Fibroblast of mammary gland (primary cell): ENCODE measurements around the gene IRF1.

Experiments
- DNase-seq: peaks from one replicate; pipeline ENCODE4 v3.0.0-alpha.2; 2010; ENCODE audit warnings: low read depth
- H3K4me3 ChIP-seq: 2 replicates; pipeline ENCODE4 v1.5.1; 2011; ENCODE audit warnings: low read depth, mild to moderate bottlenecking, low read length, moderate library complexity; ENCODE audit not compliant: control insufficient read depth
- TF ChIP-seq, protein P1 (sequence below): conservative IDR thresholded peaks from 2 replicates; pipeline ENCODE4 v1.5.1; 2011; ENCODE audit warnings: low read depth, low read length, inconsistent platforms; ENCODE audit not compliant: control insufficient read depth, insufficient read depth

The IRF1 gene

DNA sequence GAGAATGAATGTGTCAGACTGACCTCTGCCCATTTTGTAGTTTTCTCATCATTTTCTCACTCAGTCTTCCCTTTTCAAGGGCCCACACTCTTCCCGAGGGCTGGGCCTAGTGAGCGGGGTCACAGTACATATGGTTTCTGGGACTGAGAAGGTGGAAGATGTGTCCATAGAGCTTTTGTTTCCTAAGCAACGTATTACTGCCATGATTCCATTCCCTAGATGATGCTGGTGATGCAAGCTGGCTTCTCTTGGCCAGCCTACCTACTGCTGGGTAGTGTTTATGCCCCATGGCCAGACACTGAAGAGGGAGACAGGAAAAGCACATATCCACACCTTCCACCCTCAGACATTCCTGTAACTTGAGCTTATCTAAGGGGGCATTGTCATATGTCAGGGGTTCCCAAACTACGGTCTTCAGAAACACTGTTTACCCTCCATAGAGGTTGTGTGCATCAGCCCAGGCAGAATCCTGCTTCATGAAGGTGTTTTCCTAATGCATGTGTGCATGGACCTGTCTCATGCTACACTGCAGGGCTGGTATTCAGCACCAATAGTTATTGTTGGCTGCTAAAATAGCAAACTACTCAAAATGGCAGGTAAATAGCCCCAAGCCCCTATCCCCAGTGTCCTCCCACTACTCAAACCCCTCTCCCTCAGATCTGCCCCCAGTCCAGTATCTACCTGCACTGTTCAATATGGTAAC, 9.5 kb downstream of the IRF1 start:
- TF ChIP-seq, protein P1, sequence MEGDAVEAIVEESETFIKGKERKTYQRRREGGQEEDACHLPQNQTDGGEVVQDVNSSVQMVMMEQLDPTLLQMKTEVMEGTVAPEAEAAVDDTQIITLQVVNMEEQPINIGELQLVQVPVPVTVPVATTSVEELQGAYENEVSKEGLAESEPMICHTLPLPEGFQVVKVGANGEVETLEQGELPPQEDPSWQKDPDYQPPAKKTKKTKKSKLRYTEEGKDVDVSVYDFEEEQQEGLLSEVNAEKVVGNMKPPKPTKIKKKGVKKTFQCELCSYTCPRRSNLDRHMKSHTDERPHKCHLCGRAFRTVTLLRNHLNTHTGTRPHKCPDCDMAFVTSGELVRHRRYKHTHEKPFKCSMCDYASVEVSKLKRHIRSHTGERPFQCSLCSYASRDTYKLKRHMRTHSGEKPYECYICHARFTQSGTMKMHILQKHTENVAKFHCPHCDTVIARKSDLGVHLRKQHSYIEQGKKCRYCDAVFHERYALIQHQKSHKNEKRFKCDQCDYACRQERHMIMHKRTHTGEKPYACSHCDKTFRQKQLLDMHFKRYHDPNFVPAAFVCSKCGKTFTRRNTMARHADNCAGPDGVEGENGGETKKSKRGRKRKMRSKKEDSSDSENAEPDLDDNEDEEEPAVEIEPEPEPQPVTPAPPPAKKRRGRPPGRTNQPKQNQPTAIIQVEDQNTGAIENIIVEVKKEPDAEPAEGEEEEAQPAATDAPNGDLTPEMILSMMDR, result no peak
- H3K4me3 ChIP-seq, result no peak overlapping the region
- DNase-seq, result no peak

DNA sequence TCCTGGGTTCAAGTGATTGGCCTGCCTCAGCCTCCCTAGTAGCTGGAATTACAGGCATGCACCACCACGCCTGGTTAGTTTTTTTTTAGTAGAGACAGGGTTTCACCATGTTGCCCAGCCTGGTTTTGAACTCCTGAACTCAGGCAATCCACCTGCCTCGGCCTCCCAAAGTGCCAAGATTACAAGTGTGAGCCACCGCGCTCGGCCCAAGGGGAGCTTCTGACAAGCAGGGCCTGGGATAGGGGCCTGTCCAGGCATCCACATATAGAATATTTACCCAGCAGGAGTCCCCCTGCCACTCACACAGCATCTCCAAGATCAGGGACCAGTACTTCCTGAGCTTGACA, 10.1 kb downstream of the IRF1 start:
- no peak for DNase-seq
- TF ChIP-seq, protein P1, result no peak
- H3K4me3 ChIP-seq, result no peak overlapping the region

DNA sequence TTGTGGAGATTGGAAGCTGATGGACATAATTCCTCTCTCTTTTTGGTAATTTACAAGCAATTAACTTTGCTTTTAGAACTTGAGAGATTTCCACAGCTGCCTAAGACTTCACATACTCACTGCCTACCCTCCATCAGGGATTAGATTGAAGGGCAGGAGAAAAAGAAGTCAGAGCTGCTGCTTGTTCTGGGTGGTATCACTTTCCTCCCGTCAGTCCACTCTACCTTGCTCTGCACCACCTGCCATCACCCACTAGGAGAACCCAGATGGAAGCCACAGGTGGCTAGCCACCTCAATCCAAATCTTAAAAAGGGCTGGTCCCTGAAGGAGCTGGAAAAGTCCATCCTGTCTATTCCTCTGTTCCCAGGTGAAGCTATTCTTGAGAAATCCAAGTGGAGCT, 10.5 kb downstream of the IRF1 start:
- H3K4me3 ChIP-seq, result no peak overlapping the region
- TF ChIP-seq, protein P1, result no peak
- DNase-seq, result no peak

DNA sequence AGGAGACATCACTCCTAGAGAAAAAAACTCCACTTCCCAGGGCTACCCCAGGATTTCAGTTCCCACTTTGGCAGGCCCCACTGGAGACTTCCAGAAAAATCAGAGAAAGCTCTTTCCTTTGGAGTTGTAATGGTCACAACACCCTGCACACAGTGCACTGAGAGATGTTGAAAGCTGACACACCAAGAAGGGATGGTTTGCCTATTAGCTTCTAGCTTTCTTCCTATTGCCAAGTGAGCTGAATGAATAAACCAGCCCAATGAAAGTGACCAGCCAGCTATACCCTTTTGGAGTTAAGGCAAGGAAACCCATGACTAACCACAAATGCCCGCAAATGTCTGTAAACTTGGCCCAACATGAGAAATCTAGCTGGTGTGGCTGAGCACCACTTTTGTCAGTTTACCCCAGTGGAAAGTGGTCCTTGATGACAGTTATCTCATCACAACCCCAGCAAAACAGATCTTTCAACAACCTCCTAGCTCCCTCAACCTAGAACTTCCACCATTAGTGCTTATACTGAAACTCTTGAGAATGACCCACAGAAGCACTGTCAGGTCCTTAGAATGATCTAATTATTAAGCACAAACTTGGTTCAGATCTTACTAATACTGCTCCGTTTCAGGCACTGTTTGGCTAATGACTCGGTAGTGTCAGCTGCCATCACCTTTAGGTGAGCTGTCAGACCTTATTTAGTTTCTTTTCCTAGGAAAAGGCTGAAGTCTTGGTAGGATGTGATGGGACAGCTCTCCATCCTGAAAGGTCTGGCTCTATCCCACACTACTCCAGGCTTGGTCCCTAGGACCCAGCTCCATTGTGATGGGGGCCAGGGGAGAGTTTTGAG, 11.2 kb downstream of the IRF1 start:
- no peak overlapping the region for H3K4me3 ChIP-seq
- no peak for DNase-seq
- TF ChIP-seq, protein P1, result no peak

DNA sequence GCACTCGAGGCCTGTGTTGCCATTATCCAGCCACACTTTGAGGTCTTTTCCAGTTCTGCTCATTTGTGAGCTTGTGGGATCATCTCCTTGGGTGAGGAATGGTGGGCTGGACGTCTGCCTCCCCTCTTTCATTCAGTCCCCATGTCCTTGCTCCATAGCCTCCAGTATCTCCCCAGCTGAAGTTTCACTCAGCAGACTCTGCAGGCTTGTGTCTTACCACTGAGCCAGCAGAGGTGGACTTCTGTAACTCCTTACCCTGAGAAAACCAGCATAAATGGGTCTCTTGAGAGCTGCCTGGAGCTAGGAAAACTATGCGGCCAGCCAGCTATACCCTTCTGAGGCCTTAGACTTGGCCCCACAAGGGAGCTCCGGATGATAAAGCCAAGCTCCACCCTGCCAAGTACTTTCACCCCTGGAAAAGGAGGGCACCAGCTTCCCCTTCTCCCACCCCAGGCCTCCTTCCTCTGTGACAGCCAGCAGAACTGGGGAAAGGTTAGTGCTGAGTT, 12.2 kb downstream of the IRF1 start:
- TF ChIP-seq, protein P1, result no peak
- no peak overlapping the region for H3K4me3 ChIP-seq
- no peak for DNase-seq

DNA sequence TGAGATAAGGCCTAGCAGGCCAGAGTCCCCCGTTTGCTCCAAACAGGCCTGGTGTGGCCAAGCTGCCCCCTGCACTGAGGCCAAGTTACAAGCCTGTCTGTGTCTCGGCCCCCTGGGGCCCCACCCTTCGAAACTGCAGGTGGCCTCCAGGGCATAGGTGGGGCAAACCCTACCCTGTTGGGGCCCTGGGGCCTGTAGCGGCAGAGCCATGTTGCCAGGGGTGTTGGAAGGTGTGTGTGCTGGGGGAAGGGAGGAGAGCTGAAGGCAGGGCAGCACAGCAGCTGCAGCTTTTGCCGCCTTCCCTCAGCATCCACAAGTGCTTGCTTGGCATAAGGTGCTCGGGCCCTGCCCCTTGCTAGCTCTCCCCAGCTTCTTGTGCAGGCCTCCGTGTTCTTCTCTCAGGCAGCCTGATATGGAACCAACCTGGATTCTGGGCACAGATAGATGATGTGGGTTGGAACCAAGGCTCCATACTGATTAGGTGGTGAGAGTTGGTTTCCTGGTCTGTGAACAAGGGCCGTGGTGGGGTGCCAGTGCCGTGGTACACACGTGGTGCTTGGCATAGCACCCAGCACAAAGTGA, 12.7 kb downstream of the IRF1 start:
- no peak for DNase-seq
- no peak overlapping the region for H3K4me3 ChIP-seq
- TF ChIP-seq, protein P1, result no peak
